GM12892 (cell line): ENCODE measurements around the gene PNLIPRP3.

Experiments used
- POLR2A ChIP-seq: IDR thresholded peaks from 2 replicates; pipeline ENCODE4 v1.6.1; 2011; ENCODE audit warnings: low read depth, low read length, control low read depth
- POLR2AphosphoS5 ChIP-seq: IDR thresholded peaks from 2 replicates; pipeline ENCODE4 v1.6.1; 2011; ENCODE audit warnings: low read depth, low read length, control low read depth

GRCh38 chr10:116437076-116437692 lies 9.5 kb downstream of the PNLIPRP3 start:
- no peak for TF ChIP-seq POLR2A
- TF ChIP-seq POLR2AphosphoS5 = no peak
